ENCODE results near the gene CELSR3.
A peak's percentile ranks its signal among the peaks of the same experiment; 100 is the strongest.

The CELSR3 gene

DNA sequence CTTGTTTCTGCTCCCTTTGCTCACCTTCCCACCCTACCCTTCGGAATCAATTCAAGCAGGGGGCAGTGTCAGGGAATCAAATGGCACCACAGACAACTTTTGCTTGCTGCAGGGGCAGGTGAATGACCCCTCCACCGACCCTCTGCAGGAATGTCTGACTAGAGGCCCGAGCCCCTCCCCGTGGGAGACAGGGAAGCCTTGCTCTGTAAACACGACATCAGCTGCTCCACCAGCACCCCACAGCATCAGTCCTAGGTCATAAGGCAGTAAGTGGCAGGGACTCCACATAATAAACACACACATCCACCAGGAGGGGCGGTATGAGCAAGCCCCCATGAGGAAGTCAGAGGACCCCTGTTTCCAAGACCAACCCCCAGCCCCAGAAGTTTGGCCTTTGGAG, 25.4 kb downstream of the CELSR3 start:
- in situ Hi-C loops (cut with MboI; ENCODE audit: low sequenced_read_pairs, unreplicated experiment) = no loop called here
- no peak for DNase-seq (ENCODE audit: low spot score)
- TF ChIP-seq, protein P1, sequence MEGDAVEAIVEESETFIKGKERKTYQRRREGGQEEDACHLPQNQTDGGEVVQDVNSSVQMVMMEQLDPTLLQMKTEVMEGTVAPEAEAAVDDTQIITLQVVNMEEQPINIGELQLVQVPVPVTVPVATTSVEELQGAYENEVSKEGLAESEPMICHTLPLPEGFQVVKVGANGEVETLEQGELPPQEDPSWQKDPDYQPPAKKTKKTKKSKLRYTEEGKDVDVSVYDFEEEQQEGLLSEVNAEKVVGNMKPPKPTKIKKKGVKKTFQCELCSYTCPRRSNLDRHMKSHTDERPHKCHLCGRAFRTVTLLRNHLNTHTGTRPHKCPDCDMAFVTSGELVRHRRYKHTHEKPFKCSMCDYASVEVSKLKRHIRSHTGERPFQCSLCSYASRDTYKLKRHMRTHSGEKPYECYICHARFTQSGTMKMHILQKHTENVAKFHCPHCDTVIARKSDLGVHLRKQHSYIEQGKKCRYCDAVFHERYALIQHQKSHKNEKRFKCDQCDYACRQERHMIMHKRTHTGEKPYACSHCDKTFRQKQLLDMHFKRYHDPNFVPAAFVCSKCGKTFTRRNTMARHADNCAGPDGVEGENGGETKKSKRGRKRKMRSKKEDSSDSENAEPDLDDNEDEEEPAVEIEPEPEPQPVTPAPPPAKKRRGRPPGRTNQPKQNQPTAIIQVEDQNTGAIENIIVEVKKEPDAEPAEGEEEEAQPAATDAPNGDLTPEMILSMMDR (IDR thresholded peaks at IDR 0.05; ENCODE audit: borderline replicate concordance, control extremely low read depth, extremely low read depth, insufficient read depth, missing control alignments) = no peak

DNA sequence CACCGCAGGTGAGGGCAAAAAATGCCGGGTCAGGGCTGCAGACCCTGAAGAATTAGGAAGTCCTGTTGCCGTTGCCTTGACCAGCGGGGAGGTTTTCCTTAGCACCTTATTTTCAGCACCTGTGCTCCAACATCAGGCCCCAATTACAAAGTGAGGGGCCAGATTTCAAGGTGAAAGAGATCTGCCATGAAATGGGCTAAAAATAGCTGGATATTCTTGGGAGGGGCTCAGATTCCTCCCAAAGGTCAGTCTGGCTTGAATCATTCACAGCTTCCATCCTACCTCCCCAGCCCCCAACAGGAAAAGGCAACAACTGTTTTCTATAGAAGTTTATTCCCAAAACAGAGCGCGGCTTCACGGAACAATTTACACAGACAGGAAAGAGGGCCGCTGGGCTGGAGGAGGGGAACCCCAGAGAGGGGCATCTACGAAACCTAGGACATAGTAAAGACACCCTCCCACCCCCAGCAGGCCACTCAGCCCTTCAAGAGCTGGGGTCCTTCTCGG, 26.5 kb downstream of the CELSR3 start:
- TF ChIP-seq, protein P1 (IDR thresholded peaks at IDR 0.05; ENCODE audit: borderline replicate concordance, control extremely low read depth, extremely low read depth, insufficient read depth, missing control alignments) = no peak
- DNase-seq (ENCODE audit: low spot score) = no peak
- in situ Hi-C loops (cut with MboI; ENCODE audit: low sequenced_read_pairs, unreplicated experiment) = no loop called here

DNA sequence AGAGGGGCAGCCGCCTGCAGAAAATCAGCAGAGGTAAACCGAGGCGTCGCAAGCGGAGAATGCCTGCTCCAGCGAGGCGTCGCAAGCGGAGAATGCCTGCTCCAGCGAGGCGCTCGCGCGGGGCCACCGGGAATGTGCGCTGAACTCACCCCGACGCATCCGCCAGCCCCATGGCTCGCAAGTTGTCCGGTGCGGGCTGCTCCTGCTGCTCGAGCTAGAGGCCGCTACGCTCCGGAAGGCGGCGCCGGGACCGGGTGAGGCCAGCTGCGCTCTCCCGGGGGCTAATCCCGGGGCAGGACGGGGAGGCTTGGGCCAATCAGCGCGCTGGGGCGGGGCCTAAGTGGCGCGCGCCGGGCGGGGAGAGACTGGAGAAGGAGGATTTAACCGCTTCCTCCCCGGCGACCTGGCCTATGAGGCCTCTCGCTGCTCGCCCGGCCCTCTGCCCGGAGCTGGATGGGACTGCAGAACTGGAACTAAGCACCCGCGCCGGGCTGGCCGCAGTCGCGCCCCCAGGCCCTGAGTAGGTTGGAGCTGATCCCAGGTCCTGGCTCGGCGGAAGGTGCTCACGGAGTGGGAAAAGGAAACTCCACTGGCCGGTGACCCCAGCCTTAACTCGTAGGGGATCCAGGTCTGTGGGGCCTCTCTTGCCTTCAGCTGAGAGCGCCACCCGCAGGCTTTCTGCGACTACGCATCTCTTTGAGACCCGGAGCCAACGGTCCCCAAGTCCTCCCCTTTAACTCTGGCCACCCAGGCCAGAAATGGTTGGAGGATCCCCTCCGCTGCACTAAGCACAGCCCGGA, 27.3 kb downstream of the CELSR3 start, which contains the start of gene SLC26A6:
Gene SLC26A6, minus strand, starts transcription at position 240 of the 800 bp plus-strand sequence. Its CDS starts 68 bp downstream, at position 172.
- peak; percentile 100 for DNase-seq (ENCODE audit: low spot score)
- TF ChIP-seq, protein P1 (IDR thresholded peaks at IDR 0.05; ENCODE audit: borderline replicate concordance, control extremely low read depth, extremely low read depth, insufficient read depth, missing control alignments) = peak; percentile 56
- in situ Hi-C loops (cut with MboI; ENCODE audit: low sequenced_read_pairs, unreplicated experiment) = no loop called here

DNA sequence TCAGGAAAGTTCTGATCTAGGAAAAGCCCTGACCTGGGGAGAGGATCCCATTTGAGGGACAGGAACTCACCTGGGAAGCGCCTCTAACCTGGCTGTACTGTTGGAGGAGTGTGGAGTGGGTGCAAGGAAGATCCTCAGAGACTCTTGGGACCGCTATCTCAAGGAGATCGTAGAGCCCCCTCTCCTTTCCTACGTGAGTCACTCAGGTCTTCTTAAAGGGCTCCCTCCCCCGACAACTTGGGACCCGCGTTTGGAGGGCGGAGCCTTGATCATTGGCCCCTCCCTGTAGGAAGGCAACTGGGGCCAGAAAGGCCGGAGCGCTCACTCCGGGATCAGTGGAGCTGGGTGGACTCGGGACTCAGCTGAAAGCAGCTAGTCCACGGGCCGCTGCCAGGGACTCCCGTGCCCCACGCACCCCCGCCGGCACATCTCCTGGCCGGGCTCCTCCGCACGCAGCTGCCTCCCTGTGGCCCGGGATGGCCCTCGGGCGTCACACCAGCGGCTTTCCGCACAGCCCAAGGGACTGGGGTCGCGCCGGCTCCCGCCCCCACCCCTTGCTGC, 27.9 kb downstream of the CELSR3 start:
- in situ Hi-C loops (cut with MboI; ENCODE audit: low sequenced_read_pairs, unreplicated experiment) = no loop called here
- peak; percentile 77 for DNase-seq (ENCODE audit: low spot score)
- TF ChIP-seq, protein P1 (IDR thresholded peaks at IDR 0.05; ENCODE audit: borderline replicate concordance, control extremely low read depth, extremely low read depth, insufficient read depth, missing control alignments) = no peak

DNA sequence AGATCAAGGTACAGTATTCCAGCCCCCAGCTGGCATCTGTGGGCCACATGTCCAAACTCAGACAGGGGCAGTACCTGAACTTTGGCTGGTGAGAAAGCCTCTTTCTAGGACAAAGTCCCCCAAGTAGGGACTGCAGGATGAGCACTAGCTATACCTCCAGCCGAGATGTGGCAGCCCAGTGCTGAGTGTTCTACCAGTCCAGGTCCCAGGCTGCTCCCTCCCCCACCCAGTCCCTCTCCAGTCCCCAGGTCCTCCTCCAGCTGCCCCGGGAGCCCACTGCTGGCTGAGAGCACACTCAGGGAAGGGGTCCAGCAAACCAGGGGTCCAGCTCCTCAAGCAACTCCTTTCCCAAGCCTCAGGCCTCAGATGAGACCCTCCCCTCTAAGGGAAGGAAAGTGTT, 28.9 kb downstream of the CELSR3 start:
- TF ChIP-seq, protein P1 (IDR thresholded peaks at IDR 0.05; ENCODE audit: borderline replicate concordance, control extremely low read depth, extremely low read depth, insufficient read depth, missing control alignments) = no peak
- DNase-seq (ENCODE audit: low spot score) = no peak
- in situ Hi-C loops (cut with MboI; ENCODE audit: low sequenced_read_pairs, unreplicated experiment) = no loop called here

DNA sequence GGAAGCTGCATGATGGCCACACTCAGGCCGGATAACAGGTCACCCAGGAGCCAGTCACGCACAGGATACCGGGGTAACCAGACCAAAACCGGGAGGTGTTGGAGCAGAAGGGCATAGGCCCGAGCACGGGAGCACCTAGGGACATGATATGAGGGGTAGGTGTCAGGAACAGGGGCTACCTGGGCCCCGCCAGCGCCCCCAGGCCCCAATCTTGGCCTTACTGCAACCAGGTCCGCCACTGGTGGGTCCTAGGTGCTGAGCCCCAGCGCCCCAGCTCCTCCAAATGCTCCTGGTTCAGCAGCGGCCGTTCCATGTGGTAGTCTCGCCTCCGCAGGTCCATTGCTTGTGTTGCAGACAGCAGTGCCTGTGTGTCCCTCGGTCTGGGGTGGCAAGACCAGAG, 29.4 kb downstream of the CELSR3 start:
- TF ChIP-seq, protein P1 (IDR thresholded peaks at IDR 0.05; ENCODE audit: borderline replicate concordance, control extremely low read depth, extremely low read depth, insufficient read depth, missing control alignments) = no peak
- in situ Hi-C loops (cut with MboI; ENCODE audit: low sequenced_read_pairs, unreplicated experiment) = no loop called here
- no peak for DNase-seq (ENCODE audit: low spot score)
